ENCODE results near the gene PAQR3.
A peak's percentile ranks its signal among the peaks of the same experiment; 100 is the strongest.

The PAQR3 gene

DNA sequence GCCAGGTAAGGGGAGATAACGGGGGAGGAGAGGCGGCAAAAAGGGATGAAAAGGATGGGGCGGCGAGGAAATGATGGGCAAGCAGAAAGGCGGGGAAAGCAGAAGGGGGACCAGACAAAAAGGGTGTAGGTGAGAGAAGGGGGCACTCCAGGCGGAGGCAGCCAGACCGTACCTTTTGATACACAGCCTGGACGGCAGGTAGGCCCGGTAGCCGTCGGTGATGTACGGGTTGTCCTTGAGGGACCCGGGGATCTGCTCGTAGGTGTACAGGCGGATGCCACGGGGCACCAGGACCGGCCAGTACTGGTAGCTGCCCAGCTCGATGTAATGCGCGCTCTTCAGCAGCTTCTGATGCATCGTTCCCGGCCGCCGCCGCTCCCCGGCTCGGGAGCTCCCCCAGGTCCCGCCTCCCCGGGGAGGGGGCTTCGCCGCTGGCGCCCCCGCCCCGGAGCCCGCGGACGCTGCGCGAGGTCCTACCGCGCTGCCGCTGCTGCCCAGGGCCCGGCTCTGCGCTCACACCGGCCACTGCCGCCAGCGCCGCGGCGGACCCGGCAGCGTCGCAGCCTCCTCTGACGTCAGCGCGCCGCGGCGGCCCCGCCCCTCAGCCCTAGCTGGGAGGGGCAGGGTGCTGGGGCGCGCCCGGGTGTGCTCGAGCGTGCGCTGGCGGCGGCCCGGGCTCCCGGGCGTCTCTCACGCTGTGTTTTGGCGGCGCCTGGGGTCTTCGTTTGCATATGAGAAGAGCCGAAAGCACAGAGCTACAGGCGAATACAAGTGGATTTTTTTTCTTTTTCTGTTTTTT, at the start of gene PAQR3:
Gene PAQR3 (minus strand): TSS at position 571 of the 799 bp plus-strand sequence. CDS start 214 bp downstream, at position 357.
- no peaks in the 10 kb centered on the region for H3K27me3 ChIP-seq (ENCODE audit: control insufficient read depth, insufficient read depth, low read length)
- TF ChIP-seq, protein P1, sequence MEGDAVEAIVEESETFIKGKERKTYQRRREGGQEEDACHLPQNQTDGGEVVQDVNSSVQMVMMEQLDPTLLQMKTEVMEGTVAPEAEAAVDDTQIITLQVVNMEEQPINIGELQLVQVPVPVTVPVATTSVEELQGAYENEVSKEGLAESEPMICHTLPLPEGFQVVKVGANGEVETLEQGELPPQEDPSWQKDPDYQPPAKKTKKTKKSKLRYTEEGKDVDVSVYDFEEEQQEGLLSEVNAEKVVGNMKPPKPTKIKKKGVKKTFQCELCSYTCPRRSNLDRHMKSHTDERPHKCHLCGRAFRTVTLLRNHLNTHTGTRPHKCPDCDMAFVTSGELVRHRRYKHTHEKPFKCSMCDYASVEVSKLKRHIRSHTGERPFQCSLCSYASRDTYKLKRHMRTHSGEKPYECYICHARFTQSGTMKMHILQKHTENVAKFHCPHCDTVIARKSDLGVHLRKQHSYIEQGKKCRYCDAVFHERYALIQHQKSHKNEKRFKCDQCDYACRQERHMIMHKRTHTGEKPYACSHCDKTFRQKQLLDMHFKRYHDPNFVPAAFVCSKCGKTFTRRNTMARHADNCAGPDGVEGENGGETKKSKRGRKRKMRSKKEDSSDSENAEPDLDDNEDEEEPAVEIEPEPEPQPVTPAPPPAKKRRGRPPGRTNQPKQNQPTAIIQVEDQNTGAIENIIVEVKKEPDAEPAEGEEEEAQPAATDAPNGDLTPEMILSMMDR (IDR thresholded peaks at IDR 0.05): no peak
- no peaks in the 10 kb centered on the region for H3K36me3 ChIP-seq (ENCODE audit: control insufficient read depth, insufficient read depth, low read length)
- peak within 1 kb of the TSS; percentile 76 for H2AFZ ChIP-seq
- peak within 1 kb of the TSS; percentile 11 for H3K27ac ChIP-seq
- H3K4me2 ChIP-seq (ENCODE audit: low read length): peak within 1 kb of the TSS; percentile 85
- H3K79me2 ChIP-seq: no peaks in the 10 kb centered on the region
- peak within 1 kb of the TSS; percentile 66 for H3K4me3 ChIP-seq (ENCODE audit: low read depth, low read length)
- no peaks in the 10 kb centered on the region for H3K9me3 ChIP-seq (ENCODE audit: control insufficient read depth, low read length)
- no peaks in the 10 kb centered on the region for H3K4me1 ChIP-seq
- H3K9ac ChIP-seq: no peak within 1 kb of the TSS

DNA sequence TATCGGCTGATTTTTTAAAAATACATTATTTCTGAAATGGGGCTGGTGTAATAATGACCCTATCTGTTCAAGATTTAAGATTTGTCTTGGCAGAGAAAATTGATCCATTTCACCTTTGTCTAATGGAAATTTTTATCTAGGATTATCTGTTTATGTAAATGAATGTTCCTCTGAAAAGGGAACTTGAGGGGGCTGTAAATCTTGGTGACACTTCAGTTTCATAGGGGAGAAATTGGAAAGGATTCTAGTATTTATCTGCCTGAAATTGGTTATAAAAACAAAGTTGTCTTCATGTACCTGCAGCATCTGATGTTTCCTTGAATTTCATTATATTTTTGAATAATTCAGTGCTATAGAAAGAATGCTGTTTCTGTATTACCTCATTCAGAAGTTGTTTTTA, 48.4 kb upstream of the PAQR3 start:
- Histone ChIP-seq H3K27ac (no peak overlapping the region), H3K9me3 (ENCODE audit: control insufficient read depth, low read length) (no peaks in the 10 kb centered on the region), H3K4me3 (ENCODE audit: low read depth, low read length) (no peak overlapping the region), H3K79me2 (no peaks in the 10 kb centered on the region), H2AFZ (no peak overlapping the region), H3K4me1 (no peaks in the 10 kb centered on the region), H3K9ac (no peak overlapping the region), H3K36me3 (ENCODE audit: control insufficient read depth, insufficient read depth, low read length) (no peaks in the 10 kb centered on the region), H3K4me2 (ENCODE audit: low read length) (no peak overlapping the region), H3K27me3 (ENCODE audit: control insufficient read depth, insufficient read depth, low read length) (no peaks in the 10 kb centered on the region)
- TF ChIP-seq, protein P1 (IDR thresholded peaks at IDR 0.05): no peak

GRCh38 chr4:78984593-78984992, 45.4 kb upstream of the PAQR3 start:
- Histone ChIP-seq H3K9ac (no peak overlapping the region), H3K27me3 (ENCODE audit: control insufficient read depth, insufficient read depth, low read length) (no peaks in the 10 kb centered on the region), H3K4me3 (ENCODE audit: low read depth, low read length) (no peak overlapping the region), H3K9me3 (ENCODE audit: control insufficient read depth, low read length) (no peaks in the 10 kb centered on the region), H2AFZ (no peak overlapping the region), H3K36me3 (ENCODE audit: control insufficient read depth, insufficient read depth, low read length) (no peaks in the 10 kb centered on the region), H3K79me2 (no peaks in the 10 kb centered on the region), H3K4me1 (no peaks in the 10 kb centered on the region), H3K4me2 (ENCODE audit: low read length) (no peak overlapping the region), H3K27ac (no peak overlapping the region)
- TF ChIP-seq, protein P1 (IDR thresholded peaks at IDR 0.05): no peak

GRCh38 chr4:78975865-78976264, 36.6 kb upstream of the PAQR3 start:
- no peaks in the 10 kb centered on the region for H3K79me2 ChIP-seq
- no peaks in the 10 kb centered on the region for H3K36me3 ChIP-seq (ENCODE audit: control insufficient read depth, insufficient read depth, low read length)
- no peaks in the 10 kb centered on the region for H3K27me3 ChIP-seq (ENCODE audit: control insufficient read depth, insufficient read depth, low read length)
- no peaks in the 10 kb centered on the region for H3K9me3 ChIP-seq (ENCODE audit: control insufficient read depth, low read length)
- H3K9ac ChIP-seq: no peak overlapping the region
- H3K4me1 ChIP-seq: no peaks in the 10 kb centered on the region
- H2AFZ ChIP-seq: no peak overlapping the region
- H3K4me2 ChIP-seq (ENCODE audit: low read length): no peak overlapping the region
- H3K27ac ChIP-seq: no peak overlapping the region
- TF ChIP-seq, protein P1 (IDR thresholded peaks at IDR 0.05): no peak
- H3K4me3 ChIP-seq (ENCODE audit: low read depth, low read length): no peak overlapping the region

GRCh38 chr4:78971776-78972175, 32.5 kb upstream of the PAQR3 start:
- Histone ChIP-seq H3K4me1 (no peaks in the 10 kb centered on the region), H3K4me3 (ENCODE audit: low read depth, low read length) (no peak overlapping the region), H2AFZ (no peak overlapping the region), H3K79me2 (no peaks in the 10 kb centered on the region), H3K36me3 (ENCODE audit: control insufficient read depth, insufficient read depth, low read length) (no peaks in the 10 kb centered on the region), H3K27me3 (ENCODE audit: control insufficient read depth, insufficient read depth, low read length) (no peaks in the 10 kb centered on the region), H3K9me3 (ENCODE audit: control insufficient read depth, low read length) (no peaks in the 10 kb centered on the region), H3K4me2 (ENCODE audit: low read length) (no peak overlapping the region), H3K9ac (no peak overlapping the region), H3K27ac (no peak overlapping the region)
- TF ChIP-seq, protein P1 (IDR thresholded peaks at IDR 0.05): no peak

All from parathyroid adenoma (tissue), 2 donors.